DOHH2 (cell line): ENCODE data around the gene TRPV4.

Source experiments
- H3F3A ChIP-seq: fragments of 200-600 bp; sonication (generic), shearing (Covaris generic); 2 replicates; pipeline ENCODE4 v1.6.0; 2016; ENCODE audit warnings: antibody characterized with exemption, mild to moderate bottlenecking; ENCODE audit not compliant: control insufficient read depth, insufficient read depth
- H3K27ac ChIP-seq: fragments of 200-600 bp; sonication (generic); 2 replicates; pipeline ENCODE4 v1.5.1; 2014; ENCODE audit warnings: low read depth, mild to moderate bottlenecking, low read length, moderate library complexity
- H3K27me3 ChIP-seq: fragments of 200-600 bp; sonication (generic); 2 replicates; pipeline ENCODE4 v1.6.1; 2014; ENCODE audit warnings: mild to moderate bottlenecking, low read length, mixed read lengths; ENCODE audit not compliant: control insufficient read depth
- H3K36me3 ChIP-seq: fragments of 200-600 bp; sonication (generic); 2 replicates; pipeline ENCODE4 v1.6.1; 2014; ENCODE audit warnings: mild to moderate bottlenecking, low read length, moderate library complexity, mixed read lengths; ENCODE audit not compliant: control insufficient read depth
- H3K4me1 ChIP-seq: fragments of 200-600 bp; sonication (generic); 2 replicates; pipeline ENCODE4 v1.6.1; 2014; ENCODE audit warnings: mild to moderate bottlenecking, low read length, mixed read lengths; ENCODE audit not compliant: control insufficient read depth
- H3K4me2 ChIP-seq: fragments of 200-600 bp; sonication (generic); 2 replicates; pipeline ENCODE4 v1.6.0; 2014; ENCODE audit warnings: mild to moderate bottlenecking, low read length, moderate library complexity
- H3K4me3 ChIP-seq: fragments of 200-600 bp; sonication (generic); 2 replicates; pipeline ENCODE4 v1.5.1; 2014; ENCODE audit warnings: mild to moderate bottlenecking, low read length, mixed read lengths
- H3K79me2 ChIP-seq: fragments of 200-600 bp; sonication (generic); 2 replicates; pipeline ENCODE4 v1.6.1; 2014; ENCODE audit warnings: mild to moderate bottlenecking, low read length, mixed read lengths; ENCODE audit not compliant: control insufficient read depth
- H3K9me2 ChIP-seq: fragments of 200-600 bp; sonication (generic); replicated peaks from 2 replicates; pipeline ENCODE4 v1.6.1; 2014; ENCODE audit warnings: mild to moderate bottlenecking, low read length, mixed read lengths; ENCODE audit not compliant: control insufficient read depth
- H3K9me3 ChIP-seq: fragments of 200-600 bp; sonication (generic); 2 replicates; pipeline ENCODE4 v1.6.1; 2014; ENCODE audit warnings: antibody characterized with exemption, low read length, mixed read lengths; ENCODE audit not compliant: control insufficient read depth, insufficient read depth
- H4K20me1 ChIP-seq: fragments of 200-600 bp; sonication (generic); 2 replicates; pipeline ENCODE4 v1.6.0; 2014; ENCODE audit warnings: low read depth, mild to moderate bottlenecking, antibody characterized with exemption, low read length, moderate library complexity; ENCODE audit not compliant: control insufficient read depth, insufficient read depth
- CTCF ChIP-seq: fragments of 200-600 bp; sonication (generic); IDR thresholded peaks from one replicate; pipeline ENCODE4 v1.5.1; 2014; ENCODE audit warnings: antibody characterized with exemption, mild to moderate bottlenecking, low read depth, low read length; ENCODE audit not compliant: poor library complexity, severe bottlenecking
- EZH2phosphoT487 ChIP-seq: fragments of 200-600 bp; sonication (generic); IDR thresholded peaks from 2 replicates; pipeline ENCODE4 v1.6.1; 2017; ENCODE audit warnings: borderline replicate concordance, mild to moderate bottlenecking, antibody characterized with exemption, low read length, moderate library complexity, mixed read lengths

TRPV4 gene

GRCh38 chr12:109880043-109880931, 47.1 kb upstream of the TRPV4 start, which contains the start of gene GLTP:
Gene GLTP, minus strand, starts transcription at chr12:109880541. Its CDS starts 167 bp downstream, at chr12:109880374.
- Histone ChIP-seq H3K9me3 (no peaks in the 10 kb centered on the region), H4K20me1 (no peaks in the 10 kb centered on the region), H3K27me3 (peaks cover 5% of the 10 kb centered on the region; the same call in 1 of the 2 replicates), H3K36me3 (no peaks in the 10 kb centered on the region), H3K4me2 (peak within 1 kb of the TSS; percentile 94), H3F3A (no peaks in the 10 kb centered on the region), H3K79me2 (peaks cover 14% of the 10 kb centered on the region), H3K4me1 (peaks cover 46% of the 10 kb centered on the region), H3K4me3 (peak within 1 kb of the TSS; percentile 81), H3K27ac (no peak within 1 kb of the TSS), H3K9me2 (no peaks in the 10 kb centered on the region)
- TF ChIP-seq EZH2phosphoT487 = no peak
- TF ChIP-seq CTCF = no peak

- H3K79me2 ChIP-seq = peaks cover 14% of the 10 kb centered on the region
- no peaks in the 10 kb centered on the region for H3K9me2 ChIP-seq
- TF ChIP-seq EZH2phosphoT487 (no peak), CTCF (peak; percentile 5)
- H3K4me3 ChIP-seq = peak overlapping the region; percentile 81
- no peaks in the 10 kb centered on the region for H3F3A ChIP-seq
- H4K20me1 ChIP-seq = no peaks in the 10 kb centered on the region
- H3K27me3 ChIP-seq = peaks cover 5% of the 10 kb centered on the region; the same call in 1 of the 2 replicates
- peaks cover 54% of the 10 kb centered on the region for H3K4me1 ChIP-seq
- no peaks in the 10 kb centered on the region for H3K36me3 ChIP-seq
- H3K9me3 ChIP-seq = no peaks in the 10 kb centered on the region
- no peak overlapping the region for H3K27ac ChIP-seq
- H3K4me2 ChIP-seq = peak overlapping the region; percentile 94
Measured at GRCh38 chr12:109879351-109880042, 46.3 kb upstream of the TRPV4 start.

- Histone ChIP-seq H3K27ac (no peak overlapping the region), H3F3A (no peaks in the 10 kb centered on the region), H3K36me3 (no peaks in the 10 kb centered on the region), H3K9me2 (no peaks in the 10 kb centered on the region), H4K20me1 (no peaks in the 10 kb centered on the region), H3K79me2 (peaks cover 14% of the 10 kb centered on the region), H3K4me2 (peak overlapping the region; percentile 94), H3K4me3 (peak overlapping the region; percentile 81), H3K9me3 (no peaks in the 10 kb centered on the region), H3K4me1 (peaks cover 57% of the 10 kb centered on the region), H3K27me3 (peaks cover 4% of the 10 kb centered on the region; the same call in 1 of the 2 replicates)
- TF ChIP-seq EZH2phosphoT487 (no peak), CTCF (no peak)
Measured at GRCh38 chr12:109878749-109879148, 45.6 kb upstream of the TRPV4 start.
